ENCODE measurements around the gene TRIP10. TPM values are rescaled to one million over a fixed set of nuclear protein-coding genes. Genes with fewer than 3 reads are reported as not detected.

The TRIP10 gene
- total and polyA plus RNA-seq, 10 of the 15 experiments (the other 5 are each of a cell fraction or from before 2014, with no cell fraction given), result 0.79 to 54.5 (median 32.5) TPM

DNA sequence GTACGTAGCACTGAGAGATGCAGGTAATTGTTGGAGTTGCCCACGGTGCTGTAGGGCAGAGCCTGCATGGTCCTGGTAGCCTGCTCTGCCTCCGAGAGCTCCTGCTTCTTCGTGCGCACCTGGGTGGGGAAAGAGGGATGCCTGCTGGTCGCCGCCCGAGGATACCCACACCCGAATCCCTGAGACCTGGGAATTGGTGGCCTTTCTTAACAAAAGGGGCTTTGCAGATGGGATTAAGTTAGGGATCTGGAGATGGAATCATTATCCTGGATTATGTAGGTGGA is 28.5 kb upstream of the TRIP10 start:
- Histone ChIP-seq H2AFZ (ENCODE audit: control insufficient read depth, low read depth, low read length) (no peak overlapping the region), H3K4me3 (no peak overlapping the region), H3K36me3 (ENCODE audit: control insufficient read depth in 2 of 2, insufficient read depth in 2 of 2, low read length in 1 of 2) (no peaks in the 10 kb centered on the region)
- no peak for TF ChIP-seq CREM (IDR thresholded peaks at IDR 0.05; ENCODE audit: low read depth)
- TF ChIP-seq, protein P1, sequence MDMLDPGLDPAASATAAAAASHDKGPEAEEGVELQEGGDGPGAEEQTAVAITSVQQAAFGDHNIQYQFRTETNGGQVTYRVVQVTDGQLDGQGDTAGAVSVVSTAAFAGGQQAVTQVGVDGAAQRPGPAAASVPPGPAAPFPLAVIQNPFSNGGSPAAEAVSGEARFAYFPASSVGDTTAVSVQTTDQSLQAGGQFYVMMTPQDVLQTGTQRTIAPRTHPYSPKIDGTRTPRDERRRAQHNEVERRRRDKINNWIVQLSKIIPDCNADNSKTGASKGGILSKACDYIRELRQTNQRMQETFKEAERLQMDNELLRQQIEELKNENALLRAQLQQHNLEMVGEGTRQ (IDR thresholded peaks at IDR 0.05; ENCODE audit: borderline replicate concordance, low read depth, low read length), result no peak
- no peak for TF ChIP-seq POLR2AphosphoS2 (IDR thresholded peaks at IDR 0.05; ENCODE audit: low read depth, low read length)
- TF ChIP-seq TCF7 (IDR thresholded peaks at IDR 0.05; ENCODE audit: borderline replicate concordance), result no peak
- no peak for TF ChIP-seq HDAC2 (IDR thresholded peaks at IDR 0.05)
- no peak for TF ChIP-seq HDAC6 (IDR thresholded peaks at IDR 0.05; ENCODE audit: unreplicated experiment)
- TF ChIP-seq MEF2B (IDR thresholded peaks at IDR 0.05; ENCODE audit: partially characterized antibody, poor library complexity, severe bottlenecking), result no peak
- TF ChIP-seq, protein P2, sequence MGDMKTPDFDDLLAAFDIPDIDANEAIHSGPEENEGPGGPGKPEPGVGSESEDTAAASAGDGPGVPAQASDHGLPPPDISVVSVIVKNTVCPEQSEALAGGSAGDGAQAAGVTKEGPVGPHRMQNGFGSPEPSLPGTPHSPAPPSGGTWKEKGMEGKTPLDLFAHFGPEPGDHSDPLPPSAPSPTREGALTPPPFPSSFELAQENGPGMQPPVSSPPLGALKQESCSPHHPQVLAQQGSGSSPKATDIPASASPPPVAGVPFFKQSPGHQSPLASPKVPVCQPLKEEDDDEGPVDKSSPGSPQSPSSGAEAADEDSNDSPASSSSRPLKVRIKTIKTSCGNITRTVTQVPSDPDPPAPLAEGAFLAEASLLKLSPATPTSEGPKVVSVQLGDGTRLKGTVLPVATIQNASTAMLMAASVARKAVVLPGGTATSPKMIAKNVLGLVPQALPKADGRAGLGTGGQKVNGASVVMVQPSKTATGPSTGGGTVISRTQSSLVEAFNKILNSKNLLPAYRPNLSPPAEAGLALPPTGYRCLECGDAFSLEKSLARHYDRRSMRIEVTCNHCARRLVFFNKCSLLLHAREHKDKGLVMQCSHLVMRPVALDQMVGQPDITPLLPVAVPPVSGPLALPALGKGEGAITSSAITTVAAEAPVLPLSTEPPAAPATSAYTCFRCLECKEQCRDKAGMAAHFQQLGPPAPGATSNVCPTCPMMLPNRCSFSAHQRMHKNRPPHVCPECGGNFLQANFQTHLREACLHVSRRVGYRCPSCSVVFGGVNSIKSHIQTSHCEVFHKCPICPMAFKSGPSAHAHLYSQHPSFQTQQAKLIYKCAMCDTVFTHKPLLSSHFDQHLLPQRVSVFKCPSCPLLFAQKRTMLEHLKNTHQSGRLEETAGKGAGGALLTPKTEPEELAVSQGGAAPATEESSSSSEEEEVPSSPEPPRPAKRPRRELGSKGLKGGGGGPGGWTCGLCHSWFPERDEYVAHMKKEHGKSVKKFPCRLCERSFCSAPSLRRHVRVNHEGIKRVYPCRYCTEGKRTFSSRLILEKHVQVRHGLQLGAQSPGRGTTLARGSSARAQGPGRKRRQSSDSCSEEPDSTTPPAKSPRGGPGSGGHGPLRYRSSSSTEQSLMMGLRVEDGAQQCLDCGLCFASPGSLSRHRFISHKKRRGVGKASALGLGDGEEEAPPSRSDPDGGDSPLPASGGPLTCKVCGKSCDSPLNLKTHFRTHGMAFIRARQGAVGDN (IDR thresholded peaks at IDR 0.05), result no peak
- no peak for TF ChIP-seq ZNF622 (IDR thresholded peaks at IDR 0.05)
- no peak for TF ChIP-seq RCOR1 (conservative IDR thresholded peaks at IDR 0.05; ENCODE audit: low read depth, low read length)
- TF ChIP-seq DPF2 (IDR thresholded peaks at IDR 0.05), result no peak
- TF ChIP-seq SUZ12 (IDR thresholded peaks at IDR 0.05; ENCODE audit: unreplicated experiment), result no peak
- TF ChIP-seq, protein P3, sequence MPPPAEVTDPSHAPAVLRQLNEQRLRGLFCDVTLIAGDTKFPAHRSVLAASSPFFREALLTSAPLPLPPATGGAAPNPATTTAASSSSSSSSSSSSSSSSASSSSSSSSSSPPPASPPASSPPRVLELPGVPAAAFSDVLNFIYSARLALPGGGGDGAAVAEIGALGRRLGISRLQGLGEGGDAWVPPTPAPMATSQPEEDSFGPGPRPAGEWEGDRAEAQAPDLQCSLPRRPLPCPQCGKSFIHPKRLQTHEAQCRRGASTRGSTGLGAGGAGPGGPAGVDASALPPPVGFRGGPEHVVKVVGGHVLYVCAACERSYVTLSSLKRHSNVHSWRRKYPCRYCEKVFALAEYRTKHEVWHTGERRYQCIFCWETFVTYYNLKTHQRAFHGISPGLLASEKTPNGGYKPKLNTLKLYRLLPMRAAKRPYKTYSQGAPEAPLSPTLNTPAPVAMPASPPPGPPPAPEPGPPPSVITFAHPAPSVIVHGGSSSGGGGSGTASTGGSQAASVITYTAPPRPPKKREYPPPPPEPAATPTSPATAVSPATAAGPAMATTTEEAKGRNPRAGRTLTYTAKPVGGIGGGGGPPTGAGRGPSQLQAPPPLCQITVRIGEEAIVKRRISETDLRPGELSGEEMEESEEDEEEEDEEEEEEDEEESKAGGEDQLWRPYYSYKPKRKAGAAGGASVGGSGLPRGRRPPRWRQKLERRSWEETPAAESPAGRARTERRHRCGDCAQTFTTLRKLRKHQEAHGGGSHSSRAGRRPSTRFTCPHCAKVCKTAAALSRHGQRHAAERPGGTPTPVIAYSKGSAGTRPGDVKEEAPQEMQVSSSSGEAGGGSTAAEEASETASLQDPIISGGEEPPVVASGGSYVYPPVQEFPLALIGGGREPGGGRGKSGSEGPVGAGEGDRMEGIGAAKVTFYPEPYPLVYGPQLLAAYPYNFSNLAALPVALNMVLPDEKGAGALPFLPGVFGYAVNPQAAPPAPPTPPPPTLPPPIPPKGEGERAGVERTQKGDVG (CRISPR knock-in tag; IDR thresholded peaks at IDR 0.05), result no peak
- no peak for TF ChIP-seq SUPT20H (IDR thresholded peaks at IDR 0.05; ENCODE audit: borderline replicate concordance, control insufficient read depth, low read depth, low read length)
- TF ChIP-seq, protein P4, sequence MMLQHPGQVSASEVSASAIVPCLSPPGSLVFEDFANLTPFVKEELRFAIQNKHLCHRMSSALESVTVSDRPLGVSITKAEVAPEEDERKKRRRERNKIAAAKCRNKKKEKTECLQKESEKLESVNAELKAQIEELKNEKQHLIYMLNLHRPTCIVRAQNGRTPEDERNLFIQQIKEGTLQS (IDR thresholded peaks at IDR 0.05; ENCODE audit: borderline replicate concordance, extremely low read depth, low read depth, low read length), result no peak

More for the DNA sequence above, 28.5 kb upstream of the TRIP10 start:
- intact Hi-C loops (cut with micrococcal nuclease; ENCODE audit: unreplicated experiment) (no loop called here), in situ Hi-C loops (cut with MboI) (no loop called here)
- SMC1A ChIA-PET (ENCODE audit: uncharacterized antibody, unreplicated experiment), result interaction anchor here (0.6 kb wide), 1 partner anchor 26 kb away, joined by 3 read pairs; the partner anchor contains the start of gene GPR108
- Histone ChIP-seq H3K79me2 (ENCODE audit: control insufficient read depth, insufficient read depth, low read length) (no peaks in the 10 kb centered on the region), H3K4me2 (ENCODE audit: control insufficient read depth, insufficient read depth) (no peak overlapping the region), H3K27ac (ENCODE audit: control insufficient read depth, insufficient read depth) (no peak overlapping the region), H3K9me3 (replicated peaks; ENCODE audit: control insufficient read depth, insufficient read depth, low read length) (no peaks in the 10 kb centered on the region), H3K27me3 (replicated peaks in 1 of 2; ENCODE audit: control insufficient read depth in 2 of 2, insufficient read depth in 2 of 2, low read length in 1 of 2) (no peaks in the 10 kb centered on the region; a peak in 2 of 4 replicates), H3K9ac (ENCODE audit: control insufficient read depth, insufficient read depth, low read length) (no peak overlapping the region), H3K4me1 (ENCODE audit: control insufficient read depth, insufficient read depth, low read length) (no peaks in the 10 kb centered on the region), H4K20me1 (ENCODE audit: control insufficient read depth, insufficient read depth) (no peaks in the 10 kb centered on the region)
- POLR2A ChIA-PET, result no interaction called here
- 46% methylated on average over 9 of the region's 9 CpGs for WGBS (ENCODE audit: insufficient coverage, insufficient replicate concordance, low lambda C conversion rate, missing lambda C conversion rate)
- CTCF ChIA-PET, result no interaction called here
- FAIRE-seq (no peak), ATAC-seq (no peak), DNase-seq (ENCODE audit: low read depth, low spot score) (no peak)
- RAD21 ChIA-PET (ENCODE audit: unreplicated experiment), result no interaction called here
- no TSS peak for BruUV-seq (replicated peaks)

Data from GM12878 (cell line).